ENCODE data around the gene ROR1. TPM values are rescaled to one million over a fixed set of nuclear protein-coding genes. Genes with fewer than 3 reads are reported as not detected.

ROR1 gene
- total RNA-seq, 1 experiment from 2014 or later, result 33.8 TPM

DNA sequence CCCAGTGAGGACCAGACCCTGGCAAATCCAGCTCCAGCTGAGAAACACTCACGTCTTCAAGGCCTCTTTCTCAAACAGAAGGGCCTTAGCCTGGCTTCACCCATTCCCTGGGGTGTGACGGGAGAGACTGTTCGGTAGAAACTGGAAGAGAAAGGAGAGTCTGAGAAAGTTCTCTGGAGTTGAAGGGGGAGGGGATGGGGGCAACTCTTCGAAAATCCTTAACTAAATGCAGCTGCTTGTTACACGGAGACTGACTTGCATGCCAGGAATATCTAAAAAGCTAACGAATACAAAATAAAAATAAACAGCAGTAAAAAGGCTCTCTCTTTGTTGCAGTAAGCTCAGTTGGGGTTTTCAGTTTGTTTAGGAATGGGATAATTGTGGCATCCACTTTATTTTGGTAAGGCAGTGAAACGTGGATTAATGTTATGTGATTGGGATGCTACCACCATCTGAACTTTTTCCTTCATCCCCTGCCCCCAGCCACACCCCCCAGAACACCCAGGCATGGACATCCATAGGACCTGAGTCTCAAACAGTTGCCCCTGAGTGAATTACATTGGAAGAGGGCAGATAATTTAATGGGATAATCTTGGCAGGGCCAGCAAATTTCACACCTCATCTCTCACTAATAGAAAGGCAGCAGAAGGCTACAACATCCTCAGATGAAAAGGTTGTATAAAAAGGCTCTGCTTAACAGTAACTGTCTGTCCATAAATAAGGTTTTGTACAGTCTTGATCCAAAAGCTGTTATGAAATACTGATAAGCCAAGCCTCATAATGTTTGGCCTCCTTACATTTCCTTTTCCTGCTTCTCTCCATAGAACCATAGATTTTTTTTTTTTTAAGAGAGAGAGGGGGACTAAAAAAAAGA lies 5.8 kb downstream of the ROR1 start:
- Mint-ChIP-seq H3K27me3 (ENCODE audit: unreplicated experiment) (no peaks in the 10 kb centered on the region), H3K9me3 (ENCODE audit: low read depth, unreplicated experiment) (no peaks in the 10 kb centered on the region), H3K4me1 (ENCODE audit: low read depth, unreplicated experiment) (peaks cover 72% of the 10 kb centered on the region), H3K36me3 (ENCODE audit: insufficient read depth, unreplicated experiment) (peaks cover 19% of the 10 kb centered on the region), H3K27ac (ENCODE audit: unreplicated experiment) (no peak overlapping the region), H3K4me3 (ENCODE audit: low read depth, unreplicated experiment) (no peak overlapping the region)
- BruUV-seq (replicated peaks), result no TSS peak
- CTCF ChIA-PET, result interaction anchor here (0.7 to 1.3 kb wide), 4 partner anchors 23 to 1010 kb away, joined by 3 to 4 read pairs (median 3); no protein-coding TSS in a partner anchor
- intact Hi-C loops (cut with micrococcal nuclease; ENCODE audit: unreplicated experiment), result loop anchor here (5.0 kb wide), 1 partner anchor 162 kb away; no protein-coding TSS in a partner anchor
- DNase-seq, result no peak
- TF ChIP-seq, protein P1, sequence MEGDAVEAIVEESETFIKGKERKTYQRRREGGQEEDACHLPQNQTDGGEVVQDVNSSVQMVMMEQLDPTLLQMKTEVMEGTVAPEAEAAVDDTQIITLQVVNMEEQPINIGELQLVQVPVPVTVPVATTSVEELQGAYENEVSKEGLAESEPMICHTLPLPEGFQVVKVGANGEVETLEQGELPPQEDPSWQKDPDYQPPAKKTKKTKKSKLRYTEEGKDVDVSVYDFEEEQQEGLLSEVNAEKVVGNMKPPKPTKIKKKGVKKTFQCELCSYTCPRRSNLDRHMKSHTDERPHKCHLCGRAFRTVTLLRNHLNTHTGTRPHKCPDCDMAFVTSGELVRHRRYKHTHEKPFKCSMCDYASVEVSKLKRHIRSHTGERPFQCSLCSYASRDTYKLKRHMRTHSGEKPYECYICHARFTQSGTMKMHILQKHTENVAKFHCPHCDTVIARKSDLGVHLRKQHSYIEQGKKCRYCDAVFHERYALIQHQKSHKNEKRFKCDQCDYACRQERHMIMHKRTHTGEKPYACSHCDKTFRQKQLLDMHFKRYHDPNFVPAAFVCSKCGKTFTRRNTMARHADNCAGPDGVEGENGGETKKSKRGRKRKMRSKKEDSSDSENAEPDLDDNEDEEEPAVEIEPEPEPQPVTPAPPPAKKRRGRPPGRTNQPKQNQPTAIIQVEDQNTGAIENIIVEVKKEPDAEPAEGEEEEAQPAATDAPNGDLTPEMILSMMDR (IDR thresholded peaks at IDR 0.05; ENCODE audit: unreplicated experiment), result no peak

DNA sequence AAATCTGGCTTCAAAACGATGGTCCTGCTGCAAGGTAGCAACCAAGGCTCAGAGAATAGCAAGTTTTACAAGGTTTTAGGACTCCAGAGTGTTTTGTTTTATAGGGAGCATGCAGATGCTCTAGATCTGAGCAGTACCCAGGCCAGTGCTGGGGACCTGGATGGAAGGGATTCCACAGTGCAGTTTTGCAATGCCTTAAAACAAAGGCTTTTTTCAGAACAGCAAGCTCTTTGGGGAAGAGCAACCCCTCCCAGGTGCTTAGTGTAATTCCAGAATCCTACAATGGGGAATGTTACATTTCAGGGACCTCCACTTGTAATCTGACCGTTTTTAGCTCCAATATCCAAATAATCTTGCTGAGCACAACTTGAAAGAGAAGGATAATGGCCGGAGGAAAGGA lies 6.7 kb downstream of the ROR1 start:
- TF ChIP-seq, protein P1 (IDR thresholded peaks at IDR 0.05; ENCODE audit: unreplicated experiment), result no peak
- Mint-ChIP-seq H3K4me1 (ENCODE audit: low read depth, unreplicated experiment) (peaks cover 65% of the 10 kb centered on the region), H3K9me3 (ENCODE audit: low read depth, unreplicated experiment) (no peaks in the 10 kb centered on the region), H3K4me3 (ENCODE audit: low read depth, unreplicated experiment) (no peak overlapping the region), H3K27ac (ENCODE audit: unreplicated experiment) (no peak overlapping the region), H3K36me3 (ENCODE audit: insufficient read depth, unreplicated experiment) (peaks cover 9% of the 10 kb centered on the region), H3K27me3 (ENCODE audit: unreplicated experiment) (no peaks in the 10 kb centered on the region)
- no peak for DNase-seq
- intact Hi-C loops (cut with micrococcal nuclease; ENCODE audit: unreplicated experiment), result no loop called here
- CTCF ChIA-PET, result interaction anchor here (0.8 to 1.3 kb wide), 3 partner anchors 15 to 88 kb away, joined by 3 to 7 read pairs (median 3); no protein-coding TSS in a partner anchor
- BruUV-seq (replicated peaks), result no TSS peak

DNA sequence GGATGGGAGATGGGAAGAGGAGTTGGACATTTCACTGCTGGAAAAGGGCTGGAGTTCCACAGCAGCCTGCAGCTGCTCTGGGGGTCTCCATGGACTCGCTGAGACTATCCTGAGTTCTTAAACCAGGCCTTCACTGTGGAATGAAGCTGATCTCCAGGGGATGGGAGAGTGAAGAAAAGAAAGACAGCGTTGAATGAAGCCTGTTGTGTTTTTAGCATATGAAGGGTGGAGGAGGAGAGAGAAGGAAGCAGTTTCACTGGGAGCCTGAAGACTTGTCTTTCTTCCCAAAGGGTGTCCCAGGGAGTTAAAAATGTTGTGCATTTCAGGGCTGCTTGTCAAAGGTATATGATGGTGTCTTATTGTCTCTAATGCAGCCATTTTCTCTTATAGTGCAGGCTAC lies 9.2 kb downstream of the ROR1 start:
- DNase-seq, result no peak
- H3K27me3 Mint-ChIP-seq (ENCODE audit: unreplicated experiment), result no peaks in the 10 kb centered on the region
- H3K36me3 Mint-ChIP-seq (ENCODE audit: insufficient read depth, unreplicated experiment), result no peaks in the 10 kb centered on the region
- intact Hi-C loops (cut with micrococcal nuclease; ENCODE audit: unreplicated experiment), result no loop called here
- no peak overlapping the region for H3K4me3 Mint-ChIP-seq (ENCODE audit: low read depth, unreplicated experiment)
- H3K9me3 Mint-ChIP-seq (ENCODE audit: low read depth, unreplicated experiment), result no peaks in the 10 kb centered on the region
- no TSS peak for BruUV-seq (replicated peaks)
- CTCF ChIA-PET, result no interaction called here
- H3K4me1 Mint-ChIP-seq (ENCODE audit: low read depth, unreplicated experiment), result peaks cover 41% of the 10 kb centered on the region
- TF ChIP-seq, protein P1 (IDR thresholded peaks at IDR 0.05; ENCODE audit: unreplicated experiment), result no peak
- H3K27ac Mint-ChIP-seq (ENCODE audit: unreplicated experiment), result no peak overlapping the region

DNA sequence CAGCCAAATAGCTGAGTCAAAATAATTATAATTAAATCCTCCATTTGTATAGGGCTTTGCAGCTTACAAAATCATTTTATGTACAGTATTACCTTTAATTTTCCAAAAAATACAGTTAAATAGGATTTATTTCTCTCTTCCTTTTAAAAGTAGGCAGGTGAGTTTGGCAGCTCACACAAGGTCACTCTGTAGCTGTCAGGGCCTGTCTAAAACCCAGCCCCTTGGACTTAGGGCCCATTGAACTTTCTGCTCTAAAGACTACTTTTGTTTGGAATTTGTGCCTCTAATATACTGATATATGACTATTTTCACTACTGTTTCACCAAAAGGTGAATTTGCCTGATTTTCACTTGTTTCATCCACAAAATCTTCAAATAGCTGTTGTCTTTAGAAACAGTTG lies 10.3 kb downstream of the ROR1 start:
- Mint-ChIP-seq H3K4me1 (ENCODE audit: low read depth, unreplicated experiment) (peaks cover 43% of the 10 kb centered on the region), H3K36me3 (ENCODE audit: insufficient read depth, unreplicated experiment) (peaks cover under 1% of the 10 kb centered on the region), H3K27ac (ENCODE audit: unreplicated experiment) (no peak overlapping the region), H3K27me3 (ENCODE audit: unreplicated experiment) (no peaks in the 10 kb centered on the region), H3K9me3 (ENCODE audit: low read depth, unreplicated experiment) (no peaks in the 10 kb centered on the region), H3K4me3 (ENCODE audit: low read depth, unreplicated experiment) (no peak overlapping the region)
- CTCF ChIA-PET, result no interaction called here
- DNase-seq, result no peak
- intact Hi-C loops (cut with micrococcal nuclease; ENCODE audit: unreplicated experiment), result no loop called here
- BruUV-seq (replicated peaks), result no TSS peak
- TF ChIP-seq, protein P1 (IDR thresholded peaks at IDR 0.05; ENCODE audit: unreplicated experiment), result no peak

Data from Calu3 (cell line).